Stimulated activated CD8-positive, alpha-beta memory T cell treated with anti-CD3 and anti-CD28 coated beads, Interleukin-2, amount 100 ng/mL, for 1 hour (primary cell): ENCODE data around the gene DERA.

Experiments
- DNase-seq, 2 donors: peaks; one replicate each; pipeline ENCODE4 v3.0.0-alpha.2; 2020; ENCODE audit warnings: low read depth in 2 of 2

Gene DERA

DNA sequence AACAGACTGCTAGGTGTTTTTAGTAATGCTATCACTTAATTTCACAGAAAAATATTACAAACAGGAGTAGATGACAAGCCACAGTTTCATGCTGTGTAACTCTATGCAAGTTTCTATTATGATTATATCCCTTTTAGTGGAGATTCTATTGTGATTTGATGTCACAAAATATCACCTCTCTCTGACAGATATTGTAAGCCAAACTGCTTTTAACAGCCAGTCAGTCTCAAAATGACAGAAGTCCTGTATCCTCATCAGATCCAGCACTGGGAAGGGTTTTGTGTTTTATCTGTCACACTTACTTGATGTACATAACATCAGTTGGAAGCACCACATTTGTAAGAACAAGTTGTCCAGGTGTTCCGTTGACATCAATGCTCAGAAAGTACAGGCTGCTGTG is 164.8 kb downstream of the DERA start:
- DNase-seq = no peak

DNA sequence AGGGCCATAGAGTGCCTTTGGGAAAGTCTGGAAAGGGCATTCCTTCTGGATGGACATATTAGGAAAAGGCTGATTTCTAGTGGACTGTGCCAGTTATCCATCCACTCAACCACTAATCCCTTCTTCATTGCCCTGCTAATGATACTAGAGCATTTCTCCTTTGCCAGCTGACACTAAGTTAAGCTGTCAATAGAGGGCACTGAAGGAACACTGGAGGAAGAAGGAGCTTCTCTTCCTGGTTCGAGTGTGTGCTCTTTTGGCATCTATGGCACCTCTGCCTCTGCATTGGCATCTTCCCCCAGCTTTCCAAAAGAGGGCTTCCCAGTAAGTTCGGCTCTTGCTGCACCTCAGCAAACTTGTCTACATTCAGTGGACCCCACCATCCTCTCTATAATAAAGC is 165.4 kb downstream of the DERA start:
- no peak for DNase-seq

DNA sequence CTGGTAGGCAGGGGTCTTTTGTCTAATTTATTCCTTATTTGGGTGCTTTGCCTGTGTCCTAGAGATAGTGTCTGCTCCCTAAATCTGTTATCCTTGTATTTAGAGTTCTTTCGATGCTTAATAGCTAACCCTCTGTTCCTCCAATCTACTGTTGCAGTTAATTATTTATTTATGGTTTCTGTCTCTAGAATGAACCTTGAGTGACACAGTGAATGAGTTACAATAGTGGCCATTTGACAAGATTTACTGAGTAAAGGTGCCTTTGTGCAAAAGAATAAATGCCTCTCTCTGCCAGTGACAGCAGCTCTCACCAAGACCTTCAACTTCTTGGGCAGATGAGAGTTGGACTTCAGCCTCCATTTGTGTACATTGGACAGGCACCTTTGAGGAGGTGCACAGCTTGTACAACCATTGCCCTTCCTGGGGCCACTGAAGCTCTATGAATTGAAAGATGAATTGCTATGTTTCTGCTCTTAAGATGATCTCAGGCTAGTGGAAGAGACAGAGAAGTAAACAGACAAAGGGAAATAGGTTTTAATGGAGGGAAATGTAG is 165.9 kb downstream of the DERA start:
- no peak for DNase-seq

DNA sequence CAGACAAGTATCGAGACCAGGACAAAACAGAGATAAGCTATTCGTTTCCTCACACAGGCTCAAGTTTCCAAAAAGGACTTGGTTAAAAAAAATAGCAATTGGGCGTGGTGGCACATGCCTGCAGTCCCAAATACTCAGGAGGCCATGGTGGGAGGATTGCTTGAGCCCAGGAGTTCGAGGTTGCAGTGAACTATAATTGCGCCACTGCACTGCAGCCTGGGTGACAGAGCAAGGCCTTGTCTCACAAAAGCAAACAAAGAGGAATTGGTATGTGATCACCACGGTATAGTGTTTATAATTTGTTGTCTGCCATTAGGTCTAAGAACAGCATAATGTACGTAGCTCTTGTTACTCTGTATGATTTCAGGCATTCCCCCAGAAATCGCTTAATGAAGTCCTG is 175.3 kb downstream of the DERA start:
- DNase-seq = no peak

DNA sequence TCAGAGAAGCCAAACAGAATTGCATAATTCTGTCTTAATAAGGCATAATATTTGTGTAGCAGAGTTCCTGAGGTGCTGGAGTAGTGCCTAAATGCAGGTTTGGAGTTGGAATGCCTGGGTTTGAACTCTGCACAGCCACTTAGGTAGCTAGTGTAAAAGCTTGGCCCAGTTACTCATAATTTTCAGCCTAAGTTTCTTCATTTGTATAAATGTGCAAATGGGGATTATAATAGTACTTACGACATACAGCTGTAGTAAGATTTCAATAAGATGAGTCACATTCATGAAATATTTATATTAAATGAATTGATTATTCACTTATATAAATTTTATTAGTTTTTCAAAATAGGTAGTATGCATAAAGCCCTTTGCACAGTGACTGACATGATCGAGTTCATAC is 175.8 kb downstream of the DERA start:
- DNase-seq = no peak
